ENCODE data around the gene PTCD3.

The PTCD3 gene

DNA sequence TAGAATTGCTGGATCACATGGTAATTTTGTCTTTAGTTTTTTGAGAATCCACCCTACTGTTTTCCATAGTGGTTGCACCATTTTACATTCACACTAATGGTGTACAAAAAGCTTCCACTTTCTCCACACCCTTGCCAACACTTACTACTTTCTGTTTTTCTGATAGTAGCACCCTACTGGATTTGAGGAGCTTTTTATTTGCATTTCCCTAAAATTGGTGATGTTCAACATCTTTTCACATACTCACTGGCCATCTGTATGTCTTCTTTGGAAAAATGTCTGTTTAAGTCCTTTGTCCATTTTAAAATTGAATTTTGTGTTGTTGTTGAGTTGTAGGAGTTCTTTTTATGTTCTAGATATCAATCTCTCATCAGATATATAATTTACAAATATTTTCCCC lies 3.9 kb upstream of the PTCD3 start:
- DNase-seq (ENCODE audit: insufficient read length, low spot score): no peak
- TF ChIP-seq, protein P1, sequence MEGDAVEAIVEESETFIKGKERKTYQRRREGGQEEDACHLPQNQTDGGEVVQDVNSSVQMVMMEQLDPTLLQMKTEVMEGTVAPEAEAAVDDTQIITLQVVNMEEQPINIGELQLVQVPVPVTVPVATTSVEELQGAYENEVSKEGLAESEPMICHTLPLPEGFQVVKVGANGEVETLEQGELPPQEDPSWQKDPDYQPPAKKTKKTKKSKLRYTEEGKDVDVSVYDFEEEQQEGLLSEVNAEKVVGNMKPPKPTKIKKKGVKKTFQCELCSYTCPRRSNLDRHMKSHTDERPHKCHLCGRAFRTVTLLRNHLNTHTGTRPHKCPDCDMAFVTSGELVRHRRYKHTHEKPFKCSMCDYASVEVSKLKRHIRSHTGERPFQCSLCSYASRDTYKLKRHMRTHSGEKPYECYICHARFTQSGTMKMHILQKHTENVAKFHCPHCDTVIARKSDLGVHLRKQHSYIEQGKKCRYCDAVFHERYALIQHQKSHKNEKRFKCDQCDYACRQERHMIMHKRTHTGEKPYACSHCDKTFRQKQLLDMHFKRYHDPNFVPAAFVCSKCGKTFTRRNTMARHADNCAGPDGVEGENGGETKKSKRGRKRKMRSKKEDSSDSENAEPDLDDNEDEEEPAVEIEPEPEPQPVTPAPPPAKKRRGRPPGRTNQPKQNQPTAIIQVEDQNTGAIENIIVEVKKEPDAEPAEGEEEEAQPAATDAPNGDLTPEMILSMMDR (IDR thresholded peaks at IDR 0.05; ENCODE audit: insufficient read depth, missing control alignments): no peak
- no peak for FAIRE-seq

DNA sequence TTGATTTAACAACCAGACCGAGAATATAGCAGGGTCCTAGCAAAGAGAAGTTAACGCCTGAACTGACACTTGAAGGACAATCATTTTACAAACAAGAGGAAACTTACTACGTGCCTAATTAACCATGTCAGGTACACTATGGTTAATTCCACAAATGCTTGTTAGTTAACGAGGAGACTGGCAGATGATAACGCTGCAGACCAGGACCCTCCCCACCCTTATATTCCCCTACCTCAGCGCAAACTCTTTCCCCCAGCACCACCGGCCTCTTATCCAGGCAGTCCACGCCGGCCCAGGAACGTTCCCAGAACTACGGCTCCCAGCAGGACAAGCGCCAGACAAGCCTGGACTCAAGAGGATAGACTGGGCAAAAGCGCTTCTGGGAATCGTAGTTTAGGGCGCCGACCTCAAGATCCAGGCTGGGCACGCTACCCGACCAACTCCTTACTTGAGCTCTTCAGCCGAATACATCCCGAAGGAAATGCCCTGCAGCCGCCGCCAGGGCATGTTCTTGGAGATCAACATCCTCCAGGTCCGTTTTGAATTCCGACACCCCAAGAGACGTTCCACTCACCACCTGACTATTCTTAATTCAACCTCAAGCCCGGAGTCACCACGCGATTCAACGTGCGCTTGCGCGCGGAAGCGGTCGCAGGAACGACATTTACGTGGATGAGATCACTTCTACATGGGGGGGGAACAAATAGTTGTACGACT lies 625 bp upstream of the PTCD3 start, which contains the start of gene POLR1A:
TSS of gene POLR1A (minus strand) at position 635 of the 717 bp plus-strand sequence. CDS start at position 525, 110 bp downstream.
- TF ChIP-seq, protein P1 (IDR thresholded peaks at IDR 0.05; ENCODE audit: insufficient read depth, missing control alignments): no peak
- FAIRE-seq (no peak), DNase-seq (ENCODE audit: insufficient read length, low spot score) (no peak)

- peak; percentile 67 for FAIRE-seq
- TF ChIP-seq, protein P1 (IDR thresholded peaks at IDR 0.05; ENCODE audit: insufficient read depth, missing control alignments): no peak
- no peak for DNase-seq (ENCODE audit: insufficient read length, low spot score)
Measured at GRCh38 chr2:86107031-86107430, 996 bp downstream of the PTCD3 start.

DNA sequence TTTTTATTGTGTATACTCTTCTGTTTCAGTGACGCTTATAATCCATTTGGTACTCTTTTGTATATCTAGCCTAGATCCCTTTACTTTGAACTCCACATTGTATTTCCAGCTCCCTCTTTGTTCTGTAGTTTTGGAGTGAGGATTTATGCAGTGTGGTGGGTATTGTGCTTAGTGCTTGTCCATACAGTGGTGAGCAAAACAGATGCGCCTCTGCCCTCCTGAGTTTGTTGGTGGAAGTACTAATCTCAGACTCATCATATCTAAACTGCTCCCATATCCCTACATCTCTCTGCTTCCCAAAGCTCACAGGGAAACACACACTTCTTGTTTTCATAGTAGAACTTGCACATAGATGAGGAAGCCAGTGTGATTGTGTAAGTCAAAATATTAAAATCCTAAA lies 12.1 kb downstream of the PTCD3 start:
- no peak for DNase-seq (ENCODE audit: insufficient read length, low spot score)
- TF ChIP-seq, protein P1 (IDR thresholded peaks at IDR 0.05; ENCODE audit: insufficient read depth, missing control alignments): no peak
- FAIRE-seq: no peak

DNA sequence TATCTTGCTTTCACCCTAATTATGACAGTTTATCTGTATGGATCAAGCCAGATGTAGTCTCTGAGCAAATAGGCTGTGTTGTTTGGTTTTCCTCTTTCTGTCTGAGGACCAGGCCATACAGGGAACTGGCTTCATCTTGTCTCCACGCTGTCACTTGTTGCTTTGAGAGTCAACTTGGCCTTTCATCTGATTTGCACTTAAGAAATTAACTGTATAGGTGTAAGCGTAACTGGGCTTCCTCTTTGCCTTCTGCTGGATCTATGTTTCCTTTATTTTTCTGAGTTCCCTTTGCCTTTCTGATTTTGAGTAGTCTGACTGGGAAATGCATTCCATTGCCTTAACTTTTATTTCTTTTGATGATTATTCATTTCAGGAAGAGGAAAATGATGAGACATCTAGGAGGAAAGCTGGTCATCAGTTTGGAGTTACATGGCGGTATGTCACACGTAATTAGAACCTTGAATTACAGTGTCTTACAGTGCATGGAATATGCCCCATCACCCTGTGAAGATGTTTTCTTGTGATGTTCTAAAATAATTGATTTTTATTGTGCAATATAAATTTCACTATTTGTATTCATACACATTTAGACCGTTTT lies 17.4 kb downstream of the PTCD3 start:
- FAIRE-seq: no peak

GRCh38 chr2:86124683-86125082 lies 18.6 kb downstream of the PTCD3 start:
- TF ChIP-seq, protein P1 (IDR thresholded peaks at IDR 0.05; ENCODE audit: insufficient read depth, missing control alignments): no peak
- no peak for FAIRE-seq
- DNase-seq (ENCODE audit: insufficient read length, low spot score): no peak

More for the DNA sequence above, 17.4 kb downstream of the PTCD3 start:
- TF ChIP-seq, protein P1 (IDR thresholded peaks at IDR 0.05; ENCODE audit: insufficient read depth, missing control alignments): no peak
- no peak for DNase-seq (ENCODE audit: insufficient read length, low spot score)

DNA sequence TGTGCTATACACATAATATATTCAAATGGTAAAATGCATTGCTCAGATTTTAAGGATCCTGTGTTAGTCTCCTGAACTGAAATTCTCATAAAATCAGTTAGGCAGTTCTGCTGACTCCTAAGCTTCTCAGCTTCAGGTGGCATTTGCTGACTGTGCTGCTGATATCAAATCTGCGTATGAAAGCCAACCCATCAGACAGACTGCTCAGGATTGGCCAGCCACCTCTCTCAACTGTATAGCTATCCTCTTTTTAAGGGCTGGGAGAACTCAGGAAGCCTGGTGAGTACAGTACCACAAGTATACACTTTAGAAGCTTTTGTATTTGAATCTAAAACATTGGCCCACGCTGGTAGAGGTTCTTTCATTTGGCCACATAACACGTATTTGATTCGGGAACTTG lies 28.7 kb downstream of the PTCD3 start:
- FAIRE-seq (no peak), DNase-seq (ENCODE audit: insufficient read length, low spot score) (no peak)
- TF ChIP-seq, protein P1 (IDR thresholded peaks at IDR 0.05; ENCODE audit: insufficient read depth, missing control alignments): no peak

All from D721Med (cell line).